Erythroblast (primary cell): ENCODE measurements around the gene INSRR.

ENCODE experiments used
- GATA1 ChIP-seq: IDR thresholded peaks from 2 replicates; pipeline ENCODE4 v1.6.1; 2011; ENCODE audit warnings: low read depth, mild to moderate bottlenecking, control low read depth, low read length, moderate library complexity
- POLR2A ChIP-seq: IDR thresholded peaks from 2 replicates; pipeline ENCODE4 v1.6.1; 2011; ENCODE audit warnings: mild to moderate bottlenecking, low read length

DNA sequence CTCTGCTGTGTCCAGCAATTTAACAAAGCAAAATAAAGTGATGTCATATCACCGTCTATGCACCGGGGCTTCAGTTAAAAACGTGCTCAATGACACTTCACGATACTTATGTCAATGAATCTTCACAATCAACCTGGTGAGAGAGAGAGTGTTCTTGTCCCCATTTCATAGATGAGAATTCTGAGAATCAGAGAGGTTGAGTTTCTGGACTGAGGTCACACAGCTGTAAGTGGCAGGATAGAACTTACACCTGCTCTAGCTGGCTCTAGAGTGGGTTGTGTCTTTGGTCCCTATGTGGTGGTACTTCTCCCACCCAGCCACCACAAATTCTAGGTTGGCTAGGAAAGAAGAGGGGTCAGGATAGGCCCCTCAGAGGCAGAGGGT is 6.9 kb upstream of the INSRR start:
- TF ChIP-seq POLR2A, result no peak
- no peak for TF ChIP-seq GATA1
